ENCODE results near the gene CDCP2.
"Not testable (repeated sequence)": the region's sequence is repeated elsewhere in the genome, so short reads cannot be mapped to it uniquely, and the experiment has no call there.

Gene CDCP2

DNA sequence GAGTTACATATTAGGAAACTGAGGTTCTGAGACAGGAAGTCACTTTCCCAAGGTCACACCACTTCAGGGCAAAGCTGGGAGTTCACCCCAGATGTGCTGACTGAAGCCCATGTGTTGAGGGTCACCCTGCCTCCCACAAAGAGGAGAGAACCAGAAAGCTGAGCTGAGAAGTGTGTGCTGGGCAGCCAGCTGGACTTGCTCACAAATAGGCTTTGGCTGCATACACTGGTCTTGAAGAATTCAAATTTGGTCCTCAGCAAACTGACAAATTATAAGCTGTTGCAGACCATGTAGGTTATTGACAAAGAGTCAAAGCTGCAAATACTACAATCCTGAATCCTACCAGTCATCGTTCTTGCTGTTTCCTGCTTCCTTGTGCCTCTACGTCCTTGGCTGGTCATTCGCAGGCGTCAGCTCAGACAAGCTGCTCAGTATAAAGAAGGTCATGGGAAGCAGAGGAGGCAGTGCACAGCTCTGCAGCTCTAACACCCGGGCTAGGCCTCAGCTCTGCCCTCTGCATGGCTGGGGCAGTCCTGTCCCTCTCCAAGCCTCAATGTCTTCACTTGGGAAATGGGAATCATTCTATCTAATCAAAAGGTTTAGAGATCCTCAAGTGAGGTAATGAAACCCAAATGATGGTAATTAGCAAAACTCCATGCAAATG lies 40.0 kb downstream of the CDCP2 start:
- no peak for DNase-seq

DNA sequence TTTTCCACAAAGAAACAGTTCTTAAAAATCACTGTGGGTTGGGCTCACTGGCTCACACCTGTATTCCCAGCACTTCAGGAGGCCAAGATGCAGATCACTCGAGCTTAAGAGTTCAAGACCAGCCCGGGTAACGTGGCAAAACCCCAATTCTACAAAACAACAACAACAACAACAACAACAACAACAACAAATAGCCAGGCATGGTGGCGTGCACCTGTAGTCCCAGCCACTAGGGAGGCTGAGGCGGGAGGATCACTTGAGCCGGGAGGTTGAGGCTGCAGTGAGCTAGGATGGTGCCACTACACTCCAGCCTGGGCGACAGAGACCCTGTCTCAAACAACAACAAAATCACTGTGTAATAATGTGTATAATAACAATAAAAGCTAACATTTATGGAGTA lies 40.8 kb downstream of the CDCP2 start:
- no peak for DNase-seq

DNA sequence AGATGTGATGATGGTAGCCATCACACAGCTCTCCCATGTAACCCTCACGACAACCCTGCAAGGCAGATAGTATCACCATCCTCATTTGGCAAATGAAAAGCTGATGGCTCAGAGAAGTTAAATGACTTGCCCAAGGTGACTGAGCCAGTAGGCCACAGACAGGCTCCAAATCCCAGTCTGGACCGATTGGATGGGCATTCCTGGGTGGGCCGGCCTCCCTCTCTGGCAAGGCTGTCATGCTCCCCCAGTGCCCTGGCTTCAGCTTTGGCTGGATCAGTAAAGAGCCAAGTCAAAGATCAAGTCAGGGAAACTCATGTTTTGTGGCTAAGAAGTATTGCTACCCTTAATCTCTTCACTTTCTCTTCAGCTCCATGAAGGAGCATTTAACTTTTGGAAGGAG lies 41.2 kb downstream of the CDCP2 start:
- no peak for DNase-seq

DNA sequence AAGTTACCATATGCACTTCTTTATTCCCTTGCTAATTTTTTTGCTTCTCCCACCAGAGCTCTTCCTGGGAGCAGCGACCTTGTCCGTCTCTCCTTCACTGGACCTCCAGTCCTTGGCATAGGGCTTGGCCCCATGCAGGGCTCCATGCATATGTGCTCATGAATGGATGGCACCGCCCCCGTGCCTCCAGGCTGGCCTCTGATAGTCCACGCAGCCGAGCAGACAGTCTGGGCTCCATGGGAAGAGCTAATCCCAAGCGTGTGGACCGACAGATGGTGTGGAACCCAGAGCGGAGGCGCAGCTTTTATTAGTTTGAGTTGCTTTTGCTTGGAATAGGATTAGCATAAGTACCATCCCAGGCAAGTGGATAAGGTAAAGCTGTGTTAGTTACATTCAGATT lies 41.8 kb downstream of the CDCP2 start:
- no peak for DNase-seq

DNA sequence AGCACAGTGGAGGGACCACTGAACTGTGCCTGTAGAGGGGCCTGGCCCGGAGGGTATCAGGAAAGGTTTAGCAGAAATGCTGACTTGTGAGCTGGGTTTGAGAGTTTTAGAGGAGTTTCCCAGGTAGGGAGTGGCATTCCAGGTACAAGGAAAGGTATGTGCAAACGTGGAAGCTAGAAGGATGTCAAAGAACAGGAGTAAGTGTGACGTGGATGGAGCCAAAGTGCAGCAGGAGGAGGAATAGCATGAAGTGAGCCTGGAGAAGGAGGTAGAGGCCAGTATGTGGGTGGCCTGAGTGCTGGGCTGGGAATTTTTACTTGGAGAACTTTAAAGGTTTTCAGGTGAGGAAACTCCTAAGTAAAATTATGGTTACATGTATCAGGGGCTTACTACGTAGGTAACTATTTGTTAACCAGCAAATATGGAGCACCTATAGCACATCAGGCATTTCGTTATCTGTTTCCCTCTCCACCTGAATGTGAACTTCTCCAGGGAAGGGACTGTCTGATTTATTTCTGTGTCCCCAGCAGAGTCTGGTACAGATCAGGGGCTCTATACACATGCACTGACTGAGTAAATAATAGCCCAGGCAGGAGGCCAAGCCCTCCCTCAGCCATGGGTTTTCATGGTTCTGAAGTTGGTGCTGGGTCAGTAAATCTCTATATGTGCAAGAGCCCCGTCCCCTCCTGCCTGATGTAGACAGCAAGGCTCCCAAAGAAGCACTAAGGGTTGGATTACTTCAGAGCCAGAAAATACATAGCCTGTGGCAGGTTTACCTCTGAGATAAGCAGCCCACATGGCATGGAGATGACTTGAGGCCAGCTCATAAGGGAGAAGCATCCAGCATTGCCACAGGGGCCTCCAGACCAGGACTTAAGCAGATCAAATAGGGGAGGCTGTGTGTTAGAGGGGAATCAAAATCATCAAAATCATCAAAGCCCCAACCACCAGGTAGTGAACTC lies 43.4 kb downstream of the CDCP2 start:
- DNase-seq, result peak in 1 of 2 experiments; percentile 6

DNA sequence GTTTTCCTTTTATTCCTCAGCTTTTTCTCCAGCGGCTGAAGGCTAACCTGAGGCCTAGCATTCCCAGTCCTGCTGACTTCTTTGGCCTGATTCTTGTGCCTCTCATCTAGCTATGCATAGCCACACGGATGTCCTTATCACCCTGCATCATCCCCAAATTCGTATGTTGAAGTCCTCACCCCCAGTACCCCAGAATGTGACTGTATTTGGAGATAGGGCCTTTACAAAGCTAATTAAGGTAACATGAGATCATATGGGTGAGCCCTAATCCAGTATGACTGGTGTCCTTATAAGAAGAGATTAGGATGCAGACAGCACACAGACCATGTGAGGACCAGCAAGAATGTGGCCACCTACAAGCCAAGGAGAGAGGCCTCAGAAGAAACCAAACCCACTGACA lies 44.6 kb downstream of the CDCP2 start:
- no peak for DNase-seq

DNA sequence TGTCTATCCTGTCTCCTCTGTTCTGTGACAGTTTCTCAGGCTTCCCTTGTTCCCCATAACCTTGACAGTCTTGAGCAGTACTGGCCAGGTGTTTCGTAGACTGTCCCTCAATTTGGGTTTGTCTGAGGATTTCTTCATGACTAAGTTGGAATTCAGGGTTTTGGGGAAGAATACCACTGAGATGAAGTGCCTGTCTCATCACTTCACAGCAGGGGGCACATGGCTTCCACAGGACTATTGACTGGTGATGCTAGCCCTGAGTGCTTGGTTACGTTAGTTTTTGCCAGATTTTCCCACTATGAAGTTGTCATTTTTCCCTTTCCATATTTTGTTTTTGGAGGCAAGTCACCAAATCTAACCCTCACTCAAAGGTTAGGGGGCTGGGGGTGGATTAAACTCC lies 45.7 kb downstream of the CDCP2 start:
- no peak for DNase-seq

DNA sequence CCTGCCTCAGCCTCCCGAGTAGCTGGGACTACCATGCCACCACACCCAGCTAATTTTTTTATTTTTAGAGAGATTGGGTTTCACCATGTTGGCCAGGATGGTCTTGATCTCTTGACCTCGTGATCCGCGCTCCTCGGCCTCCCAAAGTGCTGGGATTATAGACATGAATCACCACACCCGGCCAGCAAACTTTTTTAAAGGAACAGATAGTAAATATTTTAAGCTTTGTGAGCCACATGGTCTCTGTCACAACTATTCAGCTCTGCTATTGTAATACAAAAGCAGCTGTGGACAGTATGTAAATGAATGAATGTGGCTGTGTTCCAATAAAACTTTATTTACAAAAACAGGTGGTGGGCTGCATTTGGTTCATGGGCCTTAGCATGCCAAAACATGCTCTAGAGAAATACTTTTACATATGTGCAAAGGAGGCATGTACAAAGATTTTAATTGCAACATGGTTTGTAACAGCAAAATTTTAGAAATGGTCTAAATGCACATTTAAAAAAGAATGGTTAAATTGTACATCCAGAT lies 47.0 kb downstream of the CDCP2 start:
- DNase-seq, result no peak

DNA sequence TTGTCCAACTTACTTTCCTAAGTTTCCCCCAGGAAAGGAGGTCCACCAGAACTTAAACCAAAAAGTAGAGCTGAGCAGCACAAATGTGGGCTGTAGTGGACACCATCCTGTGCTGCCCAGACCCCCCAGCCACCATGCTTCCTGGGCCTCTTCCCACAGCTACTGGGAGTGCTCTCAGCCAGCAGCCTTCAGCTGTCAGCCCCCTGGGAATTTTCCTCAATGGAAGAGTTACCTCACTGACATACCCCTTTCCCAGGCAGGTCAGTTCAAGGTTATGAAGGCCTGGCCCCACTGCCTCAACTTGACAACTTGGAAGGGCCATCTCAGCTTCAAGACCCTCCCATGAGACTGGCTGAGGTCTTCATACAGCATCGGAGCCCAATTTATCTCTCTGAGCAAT lies 47.7 kb downstream of the CDCP2 start:
- DNase-seq, result no peak

DNA sequence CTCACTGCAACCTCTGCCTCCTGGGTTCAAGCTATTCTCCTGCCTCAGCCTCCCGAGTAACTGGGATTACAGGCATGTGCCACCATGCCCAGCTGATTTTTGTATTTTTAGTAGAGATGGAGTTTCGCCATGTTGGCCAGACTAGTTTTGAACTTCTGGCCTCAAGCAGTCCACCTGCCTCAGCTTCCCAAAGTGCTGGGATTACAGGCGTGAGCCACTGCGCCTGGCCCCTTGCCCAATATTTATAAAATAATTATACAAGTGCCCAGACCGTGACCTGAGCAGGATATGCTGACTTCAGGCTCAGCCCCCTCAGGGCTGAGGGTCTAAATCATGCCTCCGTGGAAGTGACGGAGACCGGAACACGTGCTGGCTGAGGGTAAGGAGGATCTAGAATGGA lies 48.2 kb downstream of the CDCP2 start:
- DNase-seq, result not testable (repeated sequence)

DNA sequence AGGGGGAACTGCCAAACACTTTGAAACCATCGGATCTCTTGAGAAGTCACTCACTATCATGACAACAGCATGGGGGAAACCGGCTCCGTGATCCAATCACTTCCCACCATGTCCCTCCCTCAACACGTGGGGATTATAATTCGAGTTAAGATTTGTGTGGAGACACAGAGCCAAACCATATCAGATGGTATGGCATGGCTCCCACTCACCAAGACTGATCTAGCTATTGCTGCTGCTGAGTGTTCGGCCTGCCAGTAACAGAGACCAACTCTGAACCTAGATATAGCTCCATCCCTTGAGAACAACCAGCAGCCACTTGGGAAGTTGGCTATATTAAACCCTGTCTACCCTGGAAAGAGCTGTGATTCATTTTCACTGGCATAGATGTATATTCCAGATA lies 49.4 kb downstream of the CDCP2 start:
- DNase-seq, result no peak

DNA sequence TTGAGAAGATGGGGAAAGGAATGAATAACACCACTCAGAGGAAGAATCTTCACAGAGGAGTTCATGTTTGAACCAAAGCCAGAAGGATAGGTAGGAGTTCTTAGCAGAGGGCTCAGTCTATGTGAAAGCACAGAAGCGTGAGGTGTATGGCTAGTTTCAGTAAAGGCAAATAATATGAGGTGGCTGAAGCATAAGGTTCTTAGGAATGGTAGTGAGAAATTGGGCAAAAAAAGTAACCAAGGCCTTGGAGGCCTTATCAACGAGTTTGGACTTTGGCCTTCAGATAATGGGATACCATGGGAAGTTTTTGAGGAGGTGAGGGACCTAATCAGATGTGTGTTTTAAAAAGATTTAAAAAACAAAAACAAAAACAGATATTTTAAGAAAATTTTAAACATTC lies 52.3 kb downstream of the CDCP2 start:
- no peak for DNase-seq

DNA sequence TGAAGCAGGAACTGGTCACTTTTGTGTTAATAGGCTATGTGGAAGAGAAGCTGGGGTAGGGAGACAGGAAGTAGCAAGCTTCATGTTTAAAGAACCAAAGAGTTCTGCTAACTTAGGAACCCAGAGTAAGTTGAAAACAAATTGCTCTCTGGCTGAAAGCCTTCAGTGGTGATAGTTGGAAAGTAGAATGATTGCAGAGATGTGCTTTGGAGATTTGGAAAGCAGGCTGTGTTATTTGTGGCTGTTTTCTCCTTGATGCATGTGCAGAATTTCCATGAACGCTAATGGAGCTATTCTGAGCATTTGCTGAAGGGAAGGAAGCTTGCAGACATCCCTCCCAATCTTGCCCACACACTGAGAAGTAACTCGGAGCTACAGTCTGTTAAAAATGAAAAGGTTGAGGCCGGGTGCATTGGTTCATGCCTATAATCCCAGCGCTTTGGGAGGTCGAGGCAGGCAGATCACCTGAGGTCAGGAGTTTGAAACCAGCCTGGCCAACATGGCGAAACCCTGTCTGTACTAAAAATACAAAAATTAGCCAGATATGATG lies 53.7 kb downstream of the CDCP2 start:
- DNase-seq, result no peak

DNA sequence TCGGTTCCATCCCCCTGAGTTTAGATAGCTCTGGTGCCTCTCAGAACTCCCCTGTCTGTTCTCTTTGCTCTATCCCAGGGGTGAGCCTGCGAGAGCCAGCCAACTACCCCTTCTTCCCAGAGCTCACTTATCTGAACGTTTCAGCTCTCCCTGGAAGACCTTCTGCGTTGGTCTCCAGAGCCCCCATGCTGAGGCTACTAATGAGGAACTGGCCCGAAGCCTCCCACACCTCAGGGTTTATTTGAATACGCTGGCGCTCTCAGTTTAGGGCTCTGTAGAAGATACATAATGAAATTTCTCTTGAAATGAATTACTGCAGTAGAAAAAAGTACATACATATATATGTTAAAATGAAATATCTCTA lies 55.9 kb downstream of the CDCP2 start:
- no peak for DNase-seq

DNA sequence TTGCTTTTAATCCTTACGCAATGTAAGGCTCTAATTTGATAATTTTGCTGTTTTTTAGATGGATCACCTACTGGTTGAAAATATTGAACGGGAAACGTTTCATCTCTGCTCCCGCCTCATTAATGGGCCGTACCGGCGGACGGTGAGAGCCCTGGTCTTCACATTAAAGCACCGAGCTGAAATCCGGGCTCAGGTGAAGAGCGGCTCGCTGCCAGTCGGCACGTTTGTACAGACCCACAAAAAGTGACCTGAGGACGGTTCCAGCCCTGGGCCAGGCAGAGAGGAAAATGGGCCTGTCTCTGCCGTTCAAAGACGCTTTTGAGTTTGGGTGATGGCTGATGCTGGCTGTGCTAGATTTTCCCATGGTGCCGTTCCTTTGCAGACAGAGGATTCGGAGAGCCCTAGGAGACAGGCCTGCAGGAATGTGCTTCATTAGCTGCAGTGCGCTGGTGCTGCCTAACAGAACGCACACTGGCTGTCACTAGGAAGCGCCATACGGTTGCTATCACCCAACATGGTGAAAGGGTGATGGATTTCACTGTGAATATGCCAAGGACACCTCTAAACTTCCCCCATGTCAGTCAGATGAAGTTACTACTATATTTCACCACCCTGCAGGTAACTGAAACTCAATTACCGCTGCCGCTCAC lies 56.4 kb downstream of the CDCP2 start:
- no peak for DNase-seq

DNA sequence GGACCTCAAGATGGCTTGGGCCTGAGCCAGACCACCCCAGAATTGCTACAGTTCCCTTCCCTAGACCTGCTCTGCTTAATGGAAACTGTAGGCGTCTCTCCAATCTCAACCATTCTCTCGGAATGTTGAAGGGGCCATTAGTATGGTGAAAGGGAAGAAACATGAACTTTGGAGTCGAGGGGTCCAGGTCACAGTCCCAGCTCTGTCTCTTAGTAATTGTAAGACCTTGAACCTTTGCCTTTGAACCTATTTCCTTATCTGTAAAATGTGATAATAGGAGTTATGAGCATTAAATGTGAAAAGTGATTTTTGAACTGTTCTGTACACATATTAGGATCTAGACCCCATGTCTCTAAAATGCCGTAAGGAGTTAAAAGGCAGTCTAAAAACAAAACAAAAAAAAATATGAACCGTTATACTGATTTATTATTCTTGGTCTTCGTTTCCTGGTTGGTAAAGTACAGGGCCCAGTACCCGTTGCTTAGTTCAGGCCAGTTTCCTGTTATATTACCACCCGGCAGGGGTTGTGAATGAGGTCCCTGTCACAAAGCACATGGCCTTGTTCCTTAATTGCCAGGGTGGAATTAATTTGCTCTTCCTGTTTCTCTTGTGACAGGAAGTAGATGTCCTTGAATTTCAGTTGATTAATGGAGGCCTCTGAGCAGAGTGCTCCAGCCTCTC lies 57.1 kb downstream of the CDCP2 start:
- no peak for DNase-seq

DNA sequence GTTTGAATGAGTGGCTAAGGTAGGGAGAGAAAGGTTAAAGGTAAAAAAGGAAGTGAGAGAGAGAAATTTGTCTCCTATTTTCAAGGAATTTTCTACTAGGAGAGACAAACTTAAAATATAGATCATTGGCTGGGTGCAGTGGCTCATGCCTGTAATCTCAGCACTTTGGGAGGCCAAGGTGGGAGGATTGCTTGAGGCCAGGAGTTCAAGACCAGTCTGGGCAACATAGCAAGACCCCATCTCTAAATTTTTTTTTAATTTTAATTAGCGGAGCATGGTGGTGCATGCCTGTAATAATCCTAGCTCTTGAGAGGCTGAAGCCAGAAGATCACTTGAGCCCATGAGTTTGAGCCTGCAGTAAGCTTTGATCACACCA lies 58.1 kb downstream of the CDCP2 start:
- DNase-seq, result not testable (repeated sequence)

DNA sequence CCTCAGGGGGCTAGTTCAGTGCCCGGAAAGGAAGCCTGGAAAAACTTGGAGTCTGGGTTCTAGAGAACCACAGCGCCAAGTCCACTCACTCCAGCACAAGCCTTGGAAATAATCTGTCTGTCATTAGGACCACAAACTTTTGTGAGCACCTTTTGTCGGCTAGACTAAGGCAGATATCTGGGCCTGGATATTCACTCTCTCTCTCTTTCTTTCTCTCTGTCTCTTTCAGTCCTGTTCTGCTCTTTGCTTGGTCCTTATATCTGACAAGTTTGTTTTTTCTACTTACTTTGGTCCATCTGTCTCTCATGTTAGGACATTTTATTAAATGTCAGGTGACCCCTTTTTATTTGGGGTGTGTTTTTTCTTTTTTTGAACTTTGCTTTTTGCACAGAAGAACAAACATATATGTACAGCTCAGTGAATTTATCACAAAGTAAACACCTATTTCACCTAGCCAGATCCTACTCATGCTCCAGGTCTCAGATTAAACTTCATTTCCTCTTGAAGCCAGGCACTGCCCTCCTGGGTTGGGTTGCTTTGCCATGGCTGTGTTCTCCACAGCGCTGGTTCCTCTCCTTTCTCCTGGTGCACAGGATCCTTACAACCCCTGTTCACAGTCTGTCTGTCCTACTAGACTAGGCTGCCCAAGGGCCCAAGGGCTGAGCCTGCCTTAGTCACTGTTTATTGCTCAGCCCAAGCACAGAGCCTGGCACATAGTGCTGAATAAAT lies 58.6 kb downstream of the CDCP2 start:
- DNase-seq, result no peak

DNA sequence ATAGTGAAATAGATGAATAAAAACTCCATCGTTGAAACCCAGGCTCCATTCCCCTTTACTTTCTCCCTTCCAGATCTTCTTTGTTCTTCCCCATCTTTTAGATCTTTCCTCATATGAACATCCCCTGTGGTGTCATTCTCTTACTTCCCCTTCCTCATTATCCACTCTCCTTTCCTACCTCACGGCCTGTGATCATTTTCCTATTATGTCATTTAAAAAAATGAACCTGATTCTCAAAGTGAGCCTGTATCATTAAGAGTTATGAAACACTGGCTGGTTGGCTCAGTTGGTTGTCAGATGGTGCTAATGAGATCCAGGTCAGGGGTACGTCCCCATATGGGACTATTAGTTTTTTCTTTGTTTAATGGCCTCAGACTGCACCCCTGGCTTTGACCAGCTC lies 61.1 kb downstream of the CDCP2 start:
- DNase-seq, result no peak

DNA sequence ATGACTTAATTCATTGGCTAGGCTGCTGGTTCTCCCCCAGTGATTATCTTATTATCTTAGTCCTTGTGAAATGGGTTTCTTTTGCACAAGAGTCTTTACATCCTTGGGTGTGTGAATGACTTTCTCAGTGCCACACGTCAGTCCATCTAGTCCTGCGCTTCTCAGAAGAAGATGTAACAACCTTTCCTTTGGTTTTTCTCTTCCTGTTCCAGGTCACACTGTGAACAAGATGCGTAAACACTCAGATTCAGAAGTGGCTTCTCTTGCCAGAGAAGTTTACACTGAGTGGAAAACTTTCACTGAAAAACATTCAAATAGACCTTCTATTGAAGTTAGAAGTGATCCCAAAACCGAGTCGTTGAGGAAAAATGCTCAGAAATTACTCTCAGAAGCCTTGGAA lies 64.4 kb downstream of the CDCP2 start:
- no peak for DNase-seq

DNA sequence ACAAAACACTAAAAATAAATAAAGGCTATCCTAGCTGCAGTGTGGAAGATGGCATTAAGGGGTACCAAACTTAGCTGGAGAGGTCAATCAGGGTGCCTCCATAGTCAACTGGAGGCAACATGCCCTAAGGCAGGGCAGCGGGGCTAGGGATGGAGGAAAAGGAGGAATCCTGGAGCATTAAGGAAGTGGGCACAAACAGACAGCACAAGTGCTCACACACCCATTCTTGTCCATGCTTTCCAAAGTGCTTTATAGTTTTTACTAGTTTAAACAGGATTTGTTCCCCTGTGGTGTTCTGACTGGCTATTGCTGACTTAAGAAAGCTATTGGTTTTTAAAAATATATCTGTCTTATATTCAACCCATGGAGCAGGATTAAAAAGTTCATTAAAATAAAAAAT lies 66.0 kb downstream of the CDCP2 start:
- no peak for DNase-seq

DNA sequence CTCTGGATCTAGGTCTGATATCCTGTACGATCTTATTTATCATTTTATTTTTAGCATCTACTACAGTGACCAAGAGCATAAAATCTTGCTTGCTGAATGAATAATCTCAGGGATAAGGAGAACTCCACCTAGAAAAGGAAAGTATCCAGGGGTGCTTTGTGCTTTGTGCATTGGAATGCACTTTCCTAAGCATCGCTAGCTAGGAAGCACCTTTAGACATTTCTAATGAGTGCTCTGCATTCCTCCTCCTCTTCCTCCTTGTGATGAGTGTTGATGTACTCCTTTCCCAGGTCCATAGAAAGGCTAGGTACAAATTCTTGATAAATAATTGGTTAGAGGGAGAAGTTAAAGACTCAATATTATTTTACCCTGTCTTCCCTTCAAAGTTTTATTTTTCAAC lies 68.0 kb downstream of the CDCP2 start:
- DNase-seq, result no peak
